KOPT-K1 (cell line): ENCODE data around the gene WDR5.

ENCODE experiments used
- H3K27ac ChIP-seq: fragments of 200-600 bp; sonication (generic); 2 replicates; pipeline ENCODE4 v1.5.1; 2016; ENCODE audit warnings: antibody characterized with exemption, mild to moderate bottlenecking, low read depth, low read length; ENCODE audit not compliant: poor library complexity, severe bottlenecking
- H3K36me3 ChIP-seq: fragments of 200-600 bp; sonication (generic); 2 replicates; pipeline ENCODE4 v1.5.1; 2017; ENCODE audit warnings: antibody characterized with exemption, mild to moderate bottlenecking, low read length, moderate library complexity; ENCODE audit not compliant: insufficient read depth
- H3K9me3 ChIP-seq: fragments of 200-600 bp; sonication (generic); 2 replicates; pipeline ENCODE4 v1.5.1; 2017; ENCODE audit warnings: antibody characterized with exemption, low read length, mild to moderate bottlenecking; ENCODE audit not compliant: insufficient read depth, poor library complexity, severe bottlenecking

Gene WDR5

DNA sequence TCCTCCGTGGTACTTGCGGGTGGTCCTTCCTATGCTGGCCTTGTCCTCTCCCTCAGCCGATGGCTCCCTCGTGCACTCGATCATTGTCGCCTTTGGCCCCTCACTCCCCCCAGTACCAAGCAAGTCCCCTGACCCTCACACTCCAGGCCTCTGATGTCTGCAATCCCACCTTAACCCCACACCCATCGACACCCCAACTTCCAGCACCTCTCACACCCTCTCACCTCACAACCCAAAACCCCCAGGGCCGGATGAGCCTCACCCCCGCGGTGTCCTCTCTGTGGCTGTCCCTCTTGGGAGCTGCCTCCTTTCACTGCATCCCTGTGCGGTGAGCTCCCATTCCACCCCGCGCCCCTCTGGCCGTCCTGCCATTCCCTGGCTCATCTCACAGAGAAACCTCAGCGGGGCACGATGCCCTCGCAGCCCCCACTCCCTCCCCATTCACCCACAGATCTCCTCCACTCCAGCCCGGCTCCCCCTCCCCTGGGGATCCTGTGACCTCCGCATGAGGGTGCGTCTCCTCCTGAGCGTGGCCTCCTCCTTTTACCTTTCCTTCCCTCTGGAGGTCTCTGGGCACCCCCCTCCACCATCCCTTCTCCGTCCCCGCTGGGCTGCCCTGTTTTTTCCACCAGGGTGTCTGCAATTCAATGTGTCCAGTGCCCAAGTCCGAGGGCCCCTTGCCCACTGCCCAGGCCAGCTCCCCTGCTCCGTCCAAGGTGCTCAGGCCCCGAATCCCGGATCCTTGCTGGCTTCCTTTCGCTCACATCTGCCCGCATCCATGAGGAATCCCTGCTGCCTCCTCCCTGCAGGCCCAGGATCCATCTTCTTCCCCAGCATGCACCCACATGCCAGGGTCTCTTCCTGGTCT, 44.3 kb downstream of the WDR5 start:
- H3K27ac ChIP-seq = no peak overlapping the region

DNA sequence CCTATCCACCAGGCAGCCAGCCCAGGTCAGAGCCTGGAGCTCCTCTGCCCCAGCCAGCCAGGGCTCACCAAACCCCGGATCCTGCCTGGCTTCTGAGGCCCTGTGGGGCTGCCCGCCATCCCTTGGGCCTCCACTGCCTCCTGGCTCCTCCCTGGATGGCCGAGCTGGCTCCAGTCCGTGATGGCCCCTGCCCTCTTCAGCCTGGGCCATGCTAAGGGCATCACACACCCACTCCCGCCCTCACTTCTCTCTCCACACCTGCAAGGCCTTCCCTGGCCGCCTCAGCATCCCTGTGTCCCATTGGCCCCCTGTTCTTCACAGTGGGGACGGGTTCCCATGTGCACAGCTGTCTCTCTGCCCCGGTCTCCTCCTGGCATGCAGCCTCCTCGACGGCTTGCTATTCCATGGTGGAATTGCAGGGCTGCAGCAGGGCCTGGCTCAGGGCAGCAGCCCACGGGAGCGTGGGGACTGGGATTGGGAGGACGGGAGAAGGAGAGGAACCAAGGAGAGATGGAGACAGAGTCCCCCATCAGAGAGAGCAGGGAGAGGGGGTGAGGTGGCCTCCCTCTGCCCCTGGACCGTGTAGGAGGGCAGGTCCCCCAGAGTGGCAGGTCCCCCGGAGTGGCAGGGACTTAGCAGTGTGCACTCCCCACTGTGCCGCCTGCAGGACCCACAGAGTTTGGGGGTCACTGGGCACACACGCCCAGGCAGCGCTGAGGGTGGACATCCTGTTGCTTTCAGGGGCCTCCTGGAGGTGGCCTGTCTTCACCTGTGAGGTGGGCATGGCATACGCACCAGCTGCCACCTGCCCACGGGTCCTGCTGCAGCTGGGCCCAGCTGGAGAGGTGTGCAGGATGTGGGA, 45.1 kb downstream of the WDR5 start:
- Histone ChIP-seq H3K9me3 (no peaks in the 10 kb centered on the region), H3K36me3 (no peaks in the 10 kb centered on the region), H3K27ac (no peak overlapping the region)

More for the DNA sequence above, 44.3 kb downstream of the WDR5 start:
- Histone ChIP-seq H3K9me3 (no peaks in the 10 kb centered on the region), H3K36me3 (no peaks in the 10 kb centered on the region)

DNA sequence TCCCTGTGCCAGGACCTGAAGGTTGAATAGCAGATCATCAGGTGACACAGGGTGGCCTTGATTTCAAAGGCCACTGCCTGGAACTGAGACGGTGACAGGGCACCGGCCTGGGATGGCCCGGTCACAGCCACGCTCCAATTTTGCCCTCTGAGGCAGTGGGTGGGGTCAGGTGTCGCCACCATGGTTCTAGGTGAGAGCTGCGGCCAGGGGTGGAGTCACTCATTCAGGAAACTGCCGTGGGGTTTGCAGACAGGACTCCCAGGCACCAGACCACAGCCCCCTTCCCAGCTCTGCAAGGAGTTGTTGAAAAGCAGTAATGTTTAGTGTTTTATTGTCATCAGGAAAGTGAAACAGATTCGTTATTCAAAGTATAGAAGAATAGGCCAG, 45.8 kb downstream of the WDR5 start:
- no peak overlapping the region for H3K27ac ChIP-seq
- no peaks in the 10 kb centered on the region for H3K36me3 ChIP-seq
- H3K9me3 ChIP-seq = no peaks in the 10 kb centered on the region

GRCh38 chr9:134182554-134183085, 46.7 kb downstream of the WDR5 start:
- Histone ChIP-seq H3K9me3 (no peaks in the 10 kb centered on the region), H3K27ac (no peak overlapping the region), H3K36me3 (no peaks in the 10 kb centered on the region)

- no peaks in the 10 kb centered on the region for H3K9me3 ChIP-seq
- no peaks in the 10 kb centered on the region for H3K36me3 ChIP-seq
- no peak overlapping the region for H3K27ac ChIP-seq
These were observed 49.7 kb downstream of the WDR5 start for GRCh38 chr9:134185536-134186011.

DNA sequence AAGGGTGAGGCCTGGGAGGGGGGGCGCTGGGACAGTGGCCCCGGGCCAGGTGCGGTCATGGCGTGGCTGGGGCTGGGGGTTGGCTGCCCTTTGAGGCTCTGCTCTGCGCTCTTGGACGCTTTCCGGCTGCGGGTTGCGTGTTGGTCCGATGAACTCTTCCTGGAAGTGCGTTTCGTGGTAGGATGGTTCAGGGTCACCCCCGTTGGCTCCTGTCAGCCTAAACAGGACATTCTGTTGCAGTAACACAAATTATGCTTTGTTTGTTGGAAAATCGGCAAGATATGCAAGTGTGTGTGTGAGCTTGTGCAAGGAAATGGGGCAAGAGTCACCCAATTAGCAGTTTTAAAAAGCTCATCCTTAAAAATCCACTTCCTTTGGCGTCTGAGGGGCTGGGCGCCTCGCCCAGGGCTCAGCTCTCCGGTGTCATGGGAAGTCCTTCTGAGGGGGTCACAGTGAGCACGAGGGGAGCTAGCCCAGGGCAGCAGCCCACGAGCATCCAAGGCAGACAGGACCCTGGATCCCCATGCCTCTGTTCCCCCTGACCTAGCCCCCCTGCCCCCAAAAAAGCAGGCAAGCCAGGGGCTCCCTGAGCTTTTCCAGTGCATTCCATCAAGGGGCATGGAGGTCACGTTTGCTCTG, 50.7 kb downstream of the WDR5 start:
- Histone ChIP-seq H3K36me3 (no peaks in the 10 kb centered on the region), H3K9me3 (no peaks in the 10 kb centered on the region), H3K27ac (no peak overlapping the region)

GRCh38 chr9:134187110-134187531, 51.2 kb downstream of the WDR5 start:
- Histone ChIP-seq H3K36me3 (no peaks in the 10 kb centered on the region), H3K27ac (no peak overlapping the region), H3K9me3 (no peaks in the 10 kb centered on the region)

DNA sequence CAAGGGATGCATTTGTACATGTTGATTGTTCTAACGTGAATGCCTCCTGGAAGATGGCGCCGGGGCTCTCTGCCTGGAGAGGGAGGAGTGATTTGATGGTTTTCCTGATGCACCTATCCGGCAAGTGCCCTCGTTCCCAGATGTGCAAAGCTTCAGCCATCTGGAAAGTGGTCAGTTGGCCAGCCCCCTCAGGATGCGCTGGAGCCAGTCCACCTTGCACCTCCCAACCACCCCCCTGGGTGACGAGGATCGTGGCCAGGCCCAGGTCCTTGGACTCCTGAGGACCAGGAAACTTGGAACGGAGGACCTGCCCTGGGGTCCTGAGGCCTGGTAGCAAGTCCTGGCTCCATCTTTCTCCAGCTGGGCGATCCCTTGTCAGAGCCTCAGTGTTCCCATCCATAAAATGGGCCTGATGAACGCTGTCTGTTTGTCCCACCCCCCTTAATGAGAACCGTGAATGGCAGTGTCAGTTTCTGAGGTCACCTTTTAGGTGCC, 52.1 kb downstream of the WDR5 start:
- Histone ChIP-seq H3K9me3 (no peaks in the 10 kb centered on the region), H3K27ac (no peak overlapping the region), H3K36me3 (no peaks in the 10 kb centered on the region)

- no peak overlapping the region for H3K27ac ChIP-seq
- H3K9me3 ChIP-seq = no peaks in the 10 kb centered on the region
- H3K36me3 ChIP-seq = no peaks in the 10 kb centered on the region
These were observed 52.7 kb downstream of the WDR5 start for GRCh38 chr9:134188386-134189144.

DNA sequence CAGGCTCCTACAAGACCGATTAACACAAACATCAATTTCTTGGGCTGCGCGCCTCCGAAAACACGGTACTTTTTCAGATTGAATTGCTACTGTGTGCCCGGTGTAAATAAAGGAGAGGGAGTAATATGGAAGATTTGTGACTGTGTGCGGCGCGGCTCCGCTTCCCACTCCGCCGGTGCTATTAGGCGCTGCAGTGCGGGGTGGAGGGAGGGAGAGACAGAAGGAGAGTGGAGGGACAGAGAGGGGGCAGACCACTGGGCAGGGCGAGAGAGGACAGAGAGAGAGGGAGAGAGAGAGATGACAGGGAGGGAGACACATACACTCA, 53.2 kb downstream of the WDR5 start:
- Histone ChIP-seq H3K36me3 (no peaks in the 10 kb centered on the region), H3K27ac (no peak overlapping the region), H3K9me3 (no peaks in the 10 kb centered on the region)

DNA sequence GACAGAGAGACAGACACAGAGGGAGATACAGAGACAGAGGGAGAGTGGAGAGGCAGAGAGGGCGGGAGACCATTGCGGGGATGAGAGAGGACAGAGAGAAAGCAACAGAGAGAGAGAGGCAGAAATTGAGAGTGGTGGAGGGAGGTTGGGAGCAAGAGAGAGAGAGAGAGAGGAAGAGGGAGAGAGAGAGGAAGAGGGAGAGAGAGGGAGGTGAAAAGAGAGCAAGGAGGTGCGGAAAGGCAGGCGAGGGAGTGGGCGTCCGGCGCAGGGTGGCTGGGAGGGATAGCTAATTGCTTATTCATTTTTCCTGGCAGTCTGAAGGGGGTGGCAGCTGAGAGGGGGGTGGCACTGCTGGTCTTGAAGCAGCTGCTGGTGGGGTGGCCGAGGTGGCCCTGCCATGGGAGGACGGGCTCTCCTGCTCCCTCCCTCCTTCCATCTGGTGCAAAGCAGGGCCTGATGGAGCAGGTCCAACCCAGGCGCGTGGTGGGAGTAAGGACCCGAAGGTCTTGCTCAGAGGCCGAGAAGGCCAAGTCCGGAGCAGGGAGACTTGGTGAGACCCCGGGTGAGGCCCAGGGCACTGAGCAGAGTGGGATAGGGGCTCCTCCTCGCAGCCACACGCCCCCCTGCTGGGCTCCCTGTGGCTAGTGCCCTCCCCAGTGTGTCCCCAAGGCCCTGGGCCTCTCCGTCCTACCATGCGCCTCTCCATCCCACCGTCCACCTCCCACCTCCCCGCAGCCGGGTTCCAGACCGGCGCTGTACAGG, 53.8 kb downstream of the WDR5 start:
- Histone ChIP-seq H3K27ac (no peak overlapping the region), H3K36me3 (no peaks in the 10 kb centered on the region), H3K9me3 (no peaks in the 10 kb centered on the region)

- Histone ChIP-seq H3K9me3 (no peaks in the 10 kb centered on the region), H3K36me3 (no peaks in the 10 kb centered on the region), H3K27ac (no peak overlapping the region)
These were observed 54.6 kb downstream of the WDR5 start for GRCh38 chr9:134190232-134191121.
